ENCODE measurements around the gene HBS1L.

HBS1L gene

DNA sequence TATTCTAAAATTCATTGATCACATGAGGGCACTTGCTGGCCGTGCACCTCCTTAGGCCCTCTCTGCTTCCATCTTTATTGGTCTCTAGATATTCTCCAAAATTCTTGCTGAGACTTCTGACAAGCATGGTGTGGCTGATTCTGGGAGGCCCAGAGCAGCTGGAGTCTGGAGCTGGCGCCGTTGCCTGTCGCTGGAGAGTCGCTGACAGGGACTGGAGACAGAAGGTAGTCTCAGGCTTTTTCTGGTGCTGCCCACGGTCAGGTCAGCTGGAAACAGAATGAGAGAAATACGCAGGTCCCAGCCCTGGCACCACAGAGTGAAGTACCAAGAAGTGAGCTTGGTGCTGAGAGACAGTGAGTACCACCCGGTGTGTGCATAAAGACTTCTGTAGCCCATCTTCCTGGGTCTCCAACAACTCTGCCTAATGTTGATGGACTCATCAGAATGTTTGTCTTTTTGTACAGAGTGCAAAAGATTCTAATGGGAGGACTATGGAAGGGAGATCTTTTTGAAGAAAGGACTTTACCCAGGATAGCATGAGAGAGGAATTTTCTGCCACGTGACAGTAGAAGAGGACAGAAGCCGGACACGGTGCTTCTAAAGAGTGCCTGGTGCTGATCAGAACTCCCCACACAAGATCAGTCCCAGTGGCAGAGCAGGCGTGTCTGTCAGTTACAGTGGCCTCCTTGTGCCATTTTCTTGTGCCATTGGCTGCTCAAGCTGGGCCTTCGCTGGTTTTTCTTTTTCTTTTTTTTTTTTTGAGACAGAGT is 102.9 kb downstream of the HBS1L start:
- no peak for DNase-seq (ENCODE audit: low read depth, low spot score)

GRCh38 chr6:134950482-134950881 is 104.1 kb downstream of the HBS1L start:
- no peak for DNase-seq (ENCODE audit: low read depth, low spot score)

DNA sequence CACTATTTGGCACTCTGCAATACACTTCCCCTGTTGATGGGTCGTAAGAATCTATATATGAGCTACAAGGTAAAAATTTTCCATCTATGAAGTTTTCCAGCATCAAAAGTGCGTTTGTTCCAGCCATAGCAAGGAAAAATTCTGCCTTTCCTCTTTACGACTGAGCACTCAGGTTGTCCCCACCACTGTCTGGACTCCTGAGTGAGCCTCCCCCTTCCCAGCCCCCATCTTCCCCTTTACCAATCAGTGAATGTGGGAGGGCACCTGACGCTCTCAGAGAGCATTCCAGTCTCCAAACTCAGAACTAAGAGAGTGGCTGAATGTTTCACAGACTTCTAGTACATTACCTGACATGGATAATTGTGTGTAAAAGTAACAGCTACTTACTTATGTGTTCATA is 104.7 kb downstream of the HBS1L start, which contains the start of gene ALDH8A1:
TSS of gene ALDH8A1 (minus strand) at position 175 of the 400 bp plus-strand sequence. CDS start at position 127, 48 bp downstream.
- no peak for DNase-seq (ENCODE audit: low read depth, low spot score)

GRCh38 chr6:134948691-134949090 is 105.9 kb downstream of the HBS1L start:
- DNase-seq (ENCODE audit: low read depth, low spot score), result no peak

- no peak for DNase-seq (ENCODE audit: low read depth, low spot score)
These were observed 106.5 kb downstream of the HBS1L start for GRCh38 chr6:134948142-134948541.

GRCh38 chr6:134945045-134945444 is 109.6 kb downstream of the HBS1L start:
- DNase-seq (ENCODE audit: low read depth, low spot score), result no peak

- DNase-seq (ENCODE audit: low read depth, low spot score), result no peak
These were observed 111.0 kb downstream of the HBS1L start for GRCh38 chr6:134943522-134944111.

DNA sequence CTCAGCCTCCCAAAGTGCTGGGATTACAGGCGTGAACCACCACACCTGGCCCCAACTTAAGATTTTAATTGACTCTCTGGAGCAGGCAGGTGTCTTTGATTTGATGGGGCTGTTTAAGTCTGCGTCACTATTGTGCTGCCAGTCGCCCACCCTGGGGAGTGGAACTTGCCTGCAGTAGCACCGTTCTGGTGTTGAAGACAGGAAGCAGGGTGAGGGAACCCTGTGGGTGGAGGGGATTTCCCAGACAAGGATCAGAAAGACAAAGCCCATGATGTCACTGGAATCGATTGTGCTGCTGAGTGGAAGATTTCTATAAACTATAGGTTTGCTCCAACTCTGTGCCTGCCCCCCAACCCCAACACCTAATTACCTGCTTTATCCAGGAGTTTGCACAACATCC is 115.7 kb downstream of the HBS1L start:
- peak; percentile 64 for DNase-seq (ENCODE audit: low read depth, low spot score)

DNA sequence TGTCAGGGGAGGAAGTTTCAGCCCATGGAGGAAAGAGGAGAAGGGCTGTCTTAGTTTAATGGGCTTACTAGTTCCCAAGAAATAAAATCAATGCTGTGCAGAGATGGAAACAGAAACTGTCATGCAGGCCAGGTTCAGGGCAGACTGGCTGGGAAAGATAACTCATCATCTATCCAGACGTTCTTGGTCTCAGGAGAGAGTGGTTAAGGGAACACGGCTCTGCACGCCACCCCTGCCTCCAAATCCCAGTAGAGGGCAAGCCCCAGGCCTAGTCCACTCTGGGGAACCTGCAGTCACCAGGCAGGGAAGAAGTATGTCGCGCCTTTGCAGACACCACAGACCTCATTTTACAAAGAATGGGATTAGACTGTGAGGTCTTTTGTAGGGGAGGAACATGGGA is 117.2 kb downstream of the HBS1L start:
- DNase-seq (ENCODE audit: low read depth, low spot score), result no peak

DNA sequence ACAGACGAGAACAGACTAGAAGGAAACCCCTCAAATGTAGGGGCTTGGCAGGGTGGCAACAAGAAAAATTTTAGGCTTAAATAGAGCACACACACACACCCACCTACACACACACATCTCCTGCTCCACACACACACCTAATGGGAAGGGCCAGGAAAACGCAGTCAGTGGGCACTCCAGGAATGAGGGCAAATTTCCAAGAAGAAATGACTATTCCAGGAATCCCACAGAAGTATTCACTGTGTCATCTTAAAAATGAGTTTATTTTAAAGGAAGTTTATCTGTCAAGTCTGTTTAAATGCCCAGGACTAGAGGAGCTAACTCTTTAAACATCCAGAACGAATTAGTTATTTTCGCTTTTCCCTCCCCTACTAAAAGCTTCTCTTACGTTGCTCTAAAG is 117.7 kb downstream of the HBS1L start:
- DNase-seq (ENCODE audit: low read depth, low spot score), result no peak

- DNase-seq (ENCODE audit: low read depth, low spot score), result no peak
These were observed 118.1 kb downstream of the HBS1L start for GRCh38 chr6:134936476-134936875.

- no peak for DNase-seq (ENCODE audit: low read depth, low spot score)
These were observed 119.7 kb downstream of the HBS1L start for GRCh38 chr6:134934793-134935485.

GRCh38 chr6:134932535-134933470 is 121.8 kb downstream of the HBS1L start:
- no peak for DNase-seq (ENCODE audit: low read depth, low spot score)

- DNase-seq (ENCODE audit: low read depth, low spot score), result no peak
These were observed 122.5 kb downstream of the HBS1L start for GRCh38 chr6:134932098-134932497.

GRCh38 chr6:134930463-134930862 is 124.2 kb downstream of the HBS1L start:
- no peak for DNase-seq (ENCODE audit: low read depth, low spot score)

GRCh38 chr6:134928151-134928900 is 126.3 kb downstream of the HBS1L start:
- no peak for DNase-seq (ENCODE audit: low read depth, low spot score)

DNA sequence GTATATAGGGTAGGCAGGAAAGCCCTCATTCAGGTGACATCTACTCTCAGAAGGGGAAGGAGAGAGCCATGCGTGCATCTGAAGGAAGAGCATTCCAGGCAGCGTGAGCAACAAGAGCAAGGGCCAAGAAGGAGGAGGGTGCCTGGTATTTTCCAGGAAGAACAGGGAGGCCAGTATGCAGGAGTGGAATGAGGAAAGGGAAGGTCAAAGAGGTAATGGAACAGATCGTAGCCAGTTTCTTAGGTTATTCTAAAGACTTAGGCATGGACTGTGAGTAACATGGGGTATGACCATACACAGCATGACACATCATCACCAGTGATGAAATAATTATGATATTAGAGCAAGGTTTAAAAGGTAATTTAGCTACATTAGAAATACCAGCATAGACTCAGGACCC is 128.8 kb downstream of the HBS1L start:
- no peak for DNase-seq (ENCODE audit: low read depth, low spot score)

DNA sequence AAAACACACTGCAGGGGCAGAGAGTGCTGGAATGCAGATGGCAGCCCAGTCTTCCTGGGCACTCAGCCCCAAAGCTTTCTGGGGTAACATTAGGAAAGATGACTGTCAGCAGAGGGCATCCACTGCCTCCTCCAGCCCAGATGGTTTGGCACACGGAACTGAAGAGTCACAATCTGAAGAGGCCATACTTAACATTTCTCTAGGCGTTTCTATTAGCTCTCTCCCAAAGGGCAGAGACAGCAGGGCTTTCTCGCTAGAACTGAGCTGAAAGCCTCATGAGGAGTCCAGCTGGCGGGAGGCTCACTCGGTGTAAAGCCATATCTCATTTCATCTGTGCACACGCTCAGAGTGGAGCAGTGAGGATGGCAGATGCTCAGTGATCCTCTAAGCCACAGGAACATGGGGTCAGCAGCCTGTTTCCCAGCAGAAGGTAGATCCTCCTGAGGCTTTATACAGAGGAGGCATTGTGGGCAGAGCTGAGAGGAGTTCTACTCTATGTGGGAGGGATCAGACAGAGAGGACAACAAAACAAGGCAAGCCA is 132.8 kb downstream of the HBS1L start:
- no peak for DNase-seq (ENCODE audit: low read depth, low spot score)

GRCh38 chr6:134921276-134921675 is 133.3 kb downstream of the HBS1L start:
- no peak for DNase-seq (ENCODE audit: low read depth, low spot score)

- no peak for DNase-seq (ENCODE audit: low read depth, low spot score)
These were observed 134.2 kb downstream of the HBS1L start for GRCh38 chr6:134920422-134920821.

All from activated naive CD8-positive, alpha-beta T cell treated with anti-CD3 and anti-CD28 coated beads, Interleukin-2, amount 50 U/mL, for 16 hours (primary cell).